ENCODE results near the gene DCAKD. TPM values are rescaled to one million over a fixed set of nuclear protein-coding genes. Genes with fewer than 3 reads are reported as not detected.

Gene DCAKD
- total RNA-seq, 1 experiment from 2014 or later: 31.9 TPM

DNA sequence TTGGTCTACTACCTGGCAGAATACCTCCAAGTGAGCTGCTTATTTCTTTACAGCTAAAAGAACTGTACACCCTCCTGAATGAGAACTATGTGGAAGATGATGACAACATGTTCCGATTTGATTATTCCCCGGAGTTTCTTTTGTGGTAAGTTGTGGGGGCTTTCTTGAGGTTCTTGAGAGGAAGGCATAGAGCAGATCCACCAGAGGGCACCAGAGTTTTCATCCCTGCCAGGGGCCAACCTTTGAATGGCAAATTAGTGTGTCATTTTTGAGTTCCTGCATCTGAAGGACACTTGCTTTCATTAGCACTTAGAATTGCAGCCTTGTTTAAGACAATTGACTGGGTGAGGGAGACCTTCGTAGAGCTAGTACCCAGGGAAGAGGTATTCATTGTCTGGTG is 44.7 kb upstream of the DCAKD start:
- POLR2A ChIA-PET: no interaction called here
- Histone ChIP-seq H4K20me1 (ENCODE audit: insufficient read depth) (no peaks in the 10 kb centered on the region), H3K4me1 (ENCODE audit: control insufficient read depth in 1 of 2, insufficient read depth in 2 of 2, low read length in 2 of 2) (peaks cover 3 to 26% of the 10 kb centered on the region in 2 experiments), H3K4me2 (ENCODE audit: low read length) (no peak overlapping the region), H3K4me3 (replicated peaks in 1 of 2; ENCODE audit: low read depth in 1 of 2, low read length in 2 of 2) (no peak overlapping the region), H3K36me3 (ENCODE audit: control insufficient read depth in 1 of 2, insufficient read depth in 2 of 2, low read length in 2 of 2) (peaks cover 47 to 59% of the 10 kb centered on the region in 2 experiments), H2AFZ (ENCODE audit: low read depth, low read length, poor library complexity, severe bottlenecking) (no peak overlapping the region), H3K27ac (ENCODE audit: low read depth, low read length) (no peak overlapping the region), H3K9ac (ENCODE audit: low read length) (no peak overlapping the region), H3K9me3 (ENCODE audit: control insufficient read depth in 1 of 2, insufficient read depth in 1 of 2, low read depth in 1 of 2, low read length in 2 of 2) (no peaks in the 10 kb centered on the region), H3K27me3 (ENCODE audit: insufficient read depth, low read length) (no peaks in the 10 kb centered on the region), H3K79me2 (ENCODE audit: insufficient read depth, low read length) (peaks cover 29% of the 10 kb centered on the region), H3K9me2 (ENCODE audit: insufficient read depth) (no peaks in the 10 kb centered on the region)
- intact Hi-C loops (cut with micrococcal nuclease): loop anchor here (1.0 to 10.0 kb wide), 2 partner anchors 37 to 321 kb away; no protein-coding TSS in a partner anchor
- TF ChIP-seq YY1 (IDR thresholded peaks at IDR 0.05; ENCODE audit: extremely low read depth, insufficient replicate concordance, low read depth, low read length) (no peak), CEBPB (IDR thresholded peaks at IDR 0.05; ENCODE audit: low read depth) (no peak), RAD21 (IDR thresholded peaks at IDR 0.05; ENCODE audit: low read depth) (peak; percentile 51), SRF (IDR thresholded peaks at IDR 0.05; ENCODE audit: low read depth) (no peak), EZH2 (IDR thresholded peaks at IDR 0.05) (no peak)
- TF ChIP-seq, protein P1, sequence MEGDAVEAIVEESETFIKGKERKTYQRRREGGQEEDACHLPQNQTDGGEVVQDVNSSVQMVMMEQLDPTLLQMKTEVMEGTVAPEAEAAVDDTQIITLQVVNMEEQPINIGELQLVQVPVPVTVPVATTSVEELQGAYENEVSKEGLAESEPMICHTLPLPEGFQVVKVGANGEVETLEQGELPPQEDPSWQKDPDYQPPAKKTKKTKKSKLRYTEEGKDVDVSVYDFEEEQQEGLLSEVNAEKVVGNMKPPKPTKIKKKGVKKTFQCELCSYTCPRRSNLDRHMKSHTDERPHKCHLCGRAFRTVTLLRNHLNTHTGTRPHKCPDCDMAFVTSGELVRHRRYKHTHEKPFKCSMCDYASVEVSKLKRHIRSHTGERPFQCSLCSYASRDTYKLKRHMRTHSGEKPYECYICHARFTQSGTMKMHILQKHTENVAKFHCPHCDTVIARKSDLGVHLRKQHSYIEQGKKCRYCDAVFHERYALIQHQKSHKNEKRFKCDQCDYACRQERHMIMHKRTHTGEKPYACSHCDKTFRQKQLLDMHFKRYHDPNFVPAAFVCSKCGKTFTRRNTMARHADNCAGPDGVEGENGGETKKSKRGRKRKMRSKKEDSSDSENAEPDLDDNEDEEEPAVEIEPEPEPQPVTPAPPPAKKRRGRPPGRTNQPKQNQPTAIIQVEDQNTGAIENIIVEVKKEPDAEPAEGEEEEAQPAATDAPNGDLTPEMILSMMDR (IDR thresholded peaks at IDR 0.05 in 2 of 3, conservative IDR thresholded peaks at IDR 0.05 in 1 of 3; ENCODE audit: borderline replicate concordance in 1 of 3, insufficient read depth in 1 of 3, low read depth in 2 of 3, low read length in 2 of 3): peak; percentile 40 to 64 (median 59); a peak in 5 of 6 replicates
- no peak for ATAC-seq
- RAD21 ChIA-PET (ENCODE audit: low non-redundant PET in 1 of 2, low total read pairs in 2 of 2, uncharacterized antibody in 2 of 2, unreplicated experiment in 2 of 2): no interaction called here
- peak; percentile 13 for DNase-seq (ENCODE audit: low read depth, low spot score)
- CTCF ChIA-PET: interaction anchor here (1.1 kb wide), 1 partner anchor 39 kb away, joined by 3 read pairs; the partner anchor contains the start of gene ACBD4
- no TSS peak for BruUV-seq (replicated peaks)
